HG02981 (cell line): ENCODE measurements around the gene SLC26A11.
"Not testable (repeated sequence)": the region's sequence is repeated elsewhere in the genome, so short reads cannot be mapped to it uniquely, and the experiment has no call there.

Experiments
- ATAC-seq: cut with Tn5 transposase; IDR thresholded peaks from one replicate; pipeline ENCODE4 v1.9.1; 2021; ENCODE audit warnings: mild to moderate bottlenecking, moderate library complexity; ENCODE audit not compliant: unreplicated experiment

Gene SLC26A11

GRCh38 chr17:80237386-80237785, 17.2 kb downstream of the SLC26A11 start:
- no peak for ATAC-seq

GRCh38 chr17:80242505-80242904, 22.3 kb downstream of the SLC26A11 start:
- ATAC-seq, result no peak

- no peak for ATAC-seq
Observed at GRCh38 chr17:80243526-80244433, 23.6 kb downstream of the SLC26A11 start.

- ATAC-seq, result not testable (repeated sequence)
Observed at GRCh38 chr17:80244448-80244847, 24.2 kb downstream of the SLC26A11 start.

GRCh38 chr17:80244871-80245509, 24.8 kb downstream of the SLC26A11 start:
- no peak for ATAC-seq

- no peak for ATAC-seq
Observed at GRCh38 chr17:80245566-80246265, 25.5 kb downstream of the SLC26A11 start.

- ATAC-seq, result no peak
Observed at GRCh38 chr17:80246266-80246681, 26.0 kb downstream of the SLC26A11 start.

- ATAC-seq, result no peak
Observed at GRCh38 chr17:80246726-80247125, 26.5 kb downstream of the SLC26A11 start.

- no peak for ATAC-seq
Observed at GRCh38 chr17:80247561-80247960, 27.3 kb downstream of the SLC26A11 start.

GRCh38 chr17:80248001-80248893, 28.0 kb downstream of the SLC26A11 start:
- no peak for ATAC-seq

- no peak for ATAC-seq
Observed at GRCh38 chr17:80248894-80249710, 28.9 kb downstream of the SLC26A11 start.

- ATAC-seq, result no peak
Observed at GRCh38 chr17:80251966-80252365, 31.7 kb downstream of the SLC26A11 start.

GRCh38 chr17:80252871-80253270, 32.6 kb downstream of the SLC26A11 start:
- ATAC-seq, result no peak

- ATAC-seq, result no peak
Observed at GRCh38 chr17:80253631-80254395, 33.6 kb downstream of the SLC26A11 start.

- ATAC-seq, result peak; percentile 62
Observed at GRCh38 chr17:80254396-80255251, 34.4 kb downstream of the SLC26A11 start.

- ATAC-seq, result no peak
Observed at GRCh38 chr17:80256034-80256350, 35.8 kb downstream of the SLC26A11 start.

GRCh38 chr17:80257716-80258213, 37.5 kb downstream of the SLC26A11 start:
- no peak for ATAC-seq

- ATAC-seq, result not testable (repeated sequence)
Observed at GRCh38 chr17:80258296-80258695, 38.1 kb downstream of the SLC26A11 start.
